Activated CD4-positive, alpha-beta T cell treated with anti-CD3 and anti-CD28 coated beads, Interleukin-2, amount 50 U/mL, for 16 hours (primary cell): ENCODE results near the gene EFR3B.

Experiments
- DNase-seq: peaks from one replicate; pipeline ENCODE4 v3.0.0-alpha.2; 2020

EFR3B gene

GRCh38 chr2:25036221-25036559 is 5.7 kb upstream of the EFR3B start:
- DNase-seq = no peak

- no peak for DNase-seq
Measured at GRCh38 chr2:25039126-25039525, 2.8 kb upstream of the EFR3B start.

GRCh38 chr2:25041307-25041927 is 459 bp upstream of the EFR3B start:
- peak; percentile 5 for DNase-seq

GRCh38 chr2:25042321-25043240 is 705 bp downstream of the EFR3B start:
- no peak for DNase-seq

- peak; percentile 58 for DNase-seq
Measured at GRCh38 chr2:25043241-25043867, 1.5 kb downstream of the EFR3B start.

- no peak for DNase-seq
Measured at GRCh38 chr2:25044011-25044410, 2.1 kb downstream of the EFR3B start.

- DNase-seq = peak; percentile 14
Measured at GRCh38 chr2:25044990-25045389, 3.1 kb downstream of the EFR3B start.

GRCh38 chr2:25049422-25049821 is 7.5 kb downstream of the EFR3B start:
- no peak for DNase-seq

- no peak for DNase-seq
Measured at GRCh38 chr2:25050128-25050527, 8.3 kb downstream of the EFR3B start.

GRCh38 chr2:25053041-25053440 is 11.2 kb downstream of the EFR3B start:
- DNase-seq = no peak

GRCh38 chr2:25054720-25055119 is 12.8 kb downstream of the EFR3B start:
- no peak for DNase-seq

- DNase-seq = no peak
Measured at GRCh38 chr2:25055376-25055920, 13.6 kb downstream of the EFR3B start.

- DNase-seq = no peak
Measured at GRCh38 chr2:25056098-25056821, 14.4 kb downstream of the EFR3B start.

- DNase-seq = no peak
Measured at GRCh38 chr2:25062511-25062917, 20.6 kb downstream of the EFR3B start.

GRCh38 chr2:25063876-25064660 is 22.2 kb downstream of the EFR3B start:
- peak; percentile 7 for DNase-seq

- no peak for DNase-seq
Measured at GRCh38 chr2:25065768-25066167, 23.9 kb downstream of the EFR3B start.

- no peak for DNase-seq
Measured at GRCh38 chr2:25066455-25066854, 24.6 kb downstream of the EFR3B start.

- DNase-seq = no peak
Measured at GRCh38 chr2:25068217-25068616, 26.3 kb downstream of the EFR3B start.

- DNase-seq = no peak
Measured at GRCh38 chr2:25071966-25072365, 30.1 kb downstream of the EFR3B start.

GRCh38 chr2:25072606-25073005 is 30.7 kb downstream of the EFR3B start:
- DNase-seq = no peak

GRCh38 chr2:25073025-25073424 is 31.1 kb downstream of the EFR3B start:
- DNase-seq = no peak

- no peak for DNase-seq
Measured at GRCh38 chr2:25073914-25074313, 32.0 kb downstream of the EFR3B start.
